AG04449 (cell line): ENCODE data around the gene RHO.

Source experiments
- CTCF ChIA-PET: fragments of 350-600 bp; formaldehyde crosslinking; extraction: SDS; loops from one replicate; lab custom pipeline; 2021; ENCODE audit warnings: antibody characterized with exemption; lab: Yijun Ruan, JAX
- POLR2A ChIA-PET: fragments of 400-600, 350-600 bp; formaldehyde crosslinking; extraction: SDS; loops from one replicate; lab custom pipeline; 2020; ENCODE audit warnings: antibody characterized with exemption, inconsistent platforms; lab: Yijun Ruan, JAX
- DNase-seq: peaks from one replicate; pipeline ENCODE4 v3.0.0-alpha.2; 2010; ENCODE audit warnings: low read depth, low spot score
- H3K4me3 ChIP-seq: 2 replicates; pipeline ENCODE4 v1.5.1; 2011; ENCODE audit warnings: low read depth, mild to moderate bottlenecking, control low read depth, low read length
- CTCF ChIP-seq: IDR thresholded peaks from one replicate; pipeline ENCODE4 v1.5.1; 2011; ENCODE audit warnings: mild to moderate bottlenecking, moderate library complexity, low read length, control low read depth, inconsistent platforms; ENCODE audit not compliant: insufficient read depth; ENCODE audit errors: missing control alignments

RHO gene

GRCh38 chr3:129536374-129536667 lies 7.9 kb downstream of the RHO start:
- no peak for TF ChIP-seq CTCF
- POLR2A ChIA-PET = no interaction called here
- CTCF ChIA-PET = interaction anchor here (2.3 kb wide), 1 partner anchor 8 kb away, joined by 8 read pairs; the partner anchor contains the start of gene H1-8
- no peak for DNase-seq
- H3K4me3 ChIP-seq = no peak overlapping the region

- no peak for TF ChIP-seq CTCF
- CTCF ChIA-PET = interaction anchor here (0.9 kb wide), 1 partner anchor 12 kb away, joined by 3 read pairs; no protein-coding TSS in a partner anchor
- no peak for DNase-seq
- H3K4me3 ChIP-seq = no peak overlapping the region
- POLR2A ChIA-PET = no interaction called here
These were observed 8.4 kb downstream of the RHO start for GRCh38 chr3:129536804-129537203.

- DNase-seq = no peak
- ChIA-PET CTCF (interaction anchor here (1.1 kb wide), 2 partner anchors 11 kb away, joined by 3 read pairs; no protein-coding TSS in a partner anchor), POLR2A (interaction anchor here (0.9 kb wide), 1 partner anchor 223 kb away, joined by 3 read pairs; a partner anchor contains a TSS)
- no peak overlapping the region for H3K4me3 ChIP-seq
- no peak for TF ChIP-seq CTCF
These were observed 10.8 kb downstream of the RHO start for GRCh38 chr3:129539206-129539605.

- no peak for TF ChIP-seq CTCF
- ChIA-PET POLR2A (no interaction called here), CTCF (interaction anchor here (1.1 kb wide), 1 partner anchor 10 kb away, joined by 3 read pairs; no protein-coding TSS in a partner anchor)
- DNase-seq = no peak
- H3K4me3 ChIP-seq = no peak overlapping the region
These were observed 12.5 kb downstream of the RHO start for GRCh38 chr3:129540776-129541516.

GRCh38 chr3:129542747-129543146 lies 14.3 kb downstream of the RHO start:
- POLR2A ChIA-PET = no interaction called here
- no peak for TF ChIP-seq CTCF
- DNase-seq = no peak
- no peak overlapping the region for H3K4me3 ChIP-seq
- CTCF ChIA-PET = no interaction called here

GRCh38 chr3:129543156-129543790 lies 14.8 kb downstream of the RHO start, which contains the start of gene H1-8:
Gene H1-8, plus strand, starts transcription at chr3:129543175. Its CDS starts 44 bp downstream, at chr3:129543219.
- ChIA-PET POLR2A (no interaction called here), CTCF (interaction anchor here (1.1 to 2.2 kb wide), 2 partner anchors 8 to 17 kb away, joined by 3 to 8 read pairs; no protein-coding TSS in a partner anchor)
- no peak for TF ChIP-seq CTCF
- no peak within 1 kb of the TSS for H3K4me3 ChIP-seq
- no peak for DNase-seq
